Measurements from ENCODE around the gene CLEC16A. TPM values are rescaled to one million over a fixed set of nuclear protein-coding genes. Genes with fewer than 3 reads are reported as not detected.
A peak's percentile ranks its signal among the peaks of the same experiment; 100 is the strongest.

CLEC16A gene
- total RNA-seq, 4 donors from 2014 or later, result 7.6 to 65.6 (median 28.0) TPM

DNA sequence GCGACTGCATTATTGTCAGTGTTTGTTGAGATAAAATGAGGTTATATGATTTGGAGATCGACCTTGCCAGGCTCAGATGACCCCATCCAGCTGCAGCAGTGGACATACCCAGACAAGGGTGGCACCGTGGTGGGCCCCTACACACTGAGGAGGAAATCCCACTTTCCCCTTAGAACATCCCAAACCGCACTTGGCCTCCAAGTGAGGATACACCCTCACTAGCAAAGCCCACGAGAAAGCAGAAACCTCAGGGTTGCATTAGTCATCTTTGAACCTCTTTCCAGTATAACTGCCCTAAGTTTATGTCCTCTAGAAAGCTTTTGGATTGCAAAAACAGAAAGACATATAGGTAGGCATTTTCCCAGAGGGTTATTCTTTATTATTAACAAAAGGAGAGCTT, 101.5 kb downstream of the CLEC16A start:
- peaks cover 3 to 19% of the 10 kb centered on the region in 2 donors for H3K4me1 ChIP-seq
- no peaks in the 10 kb centered on the region for H3K36me3 ChIP-seq
- H3K4me3 ChIP-seq, result no peak overlapping the region
- no peaks in the 10 kb centered on the region for H3K27me3 ChIP-seq
- no peaks in the 10 kb centered on the region for H3K9me3 ChIP-seq
- intact Hi-C loops (cut with DNase I; ENCODE audit: low total_unique reads), result no loop called here
- H3K27ac ChIP-seq, result peak overlapping the region; percentile 72 to 79
- no peak for DNase-seq
- no peak for TF ChIP-seq POLR2A (IDR thresholded peaks at IDR 0.05)

DNA sequence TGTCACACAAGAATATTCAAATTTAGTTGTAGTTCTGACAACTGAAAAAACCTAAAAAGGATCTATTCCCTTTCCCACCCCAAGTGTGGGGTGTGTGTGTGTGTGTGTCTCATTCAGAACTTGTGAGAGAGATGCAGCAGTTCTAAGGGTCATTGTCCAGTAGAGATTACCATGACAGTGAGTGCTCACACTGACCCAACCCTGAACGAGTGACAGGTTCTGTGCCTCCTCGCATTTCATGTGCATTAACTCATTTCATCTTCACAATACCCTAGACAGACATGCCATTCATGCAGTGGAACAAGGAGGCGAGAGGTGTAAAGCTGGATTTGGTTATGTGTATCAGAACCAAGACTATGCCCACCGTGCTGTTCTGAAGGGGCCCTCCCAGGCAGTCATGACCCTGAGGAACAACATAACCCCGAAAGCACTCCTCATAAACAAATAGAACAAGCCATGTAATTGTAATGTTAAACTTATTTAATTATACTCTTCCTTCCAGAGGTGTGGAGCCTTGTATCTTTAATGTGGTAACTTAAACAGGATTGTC, 102.1 kb downstream of the CLEC16A start:
- intact Hi-C loops (cut with DNase I; ENCODE audit: low total_unique reads), result no loop called here
- no peak for DNase-seq
- Histone ChIP-seq H3K9me3 (no peaks in the 10 kb centered on the region), H3K27me3 (no peaks in the 10 kb centered on the region), H3K4me1 (peaks cover 3 to 19% of the 10 kb centered on the region in 2 donors), H3K27ac (peak overlapping the region; percentile 72 to 79), H3K36me3 (no peaks in the 10 kb centered on the region), H3K4me3 (no peak overlapping the region)
- TF ChIP-seq POLR2A (IDR thresholded peaks at IDR 0.05) (no peak), CTCF (IDR thresholded peaks at IDR 0.05) (no peak)

DNA sequence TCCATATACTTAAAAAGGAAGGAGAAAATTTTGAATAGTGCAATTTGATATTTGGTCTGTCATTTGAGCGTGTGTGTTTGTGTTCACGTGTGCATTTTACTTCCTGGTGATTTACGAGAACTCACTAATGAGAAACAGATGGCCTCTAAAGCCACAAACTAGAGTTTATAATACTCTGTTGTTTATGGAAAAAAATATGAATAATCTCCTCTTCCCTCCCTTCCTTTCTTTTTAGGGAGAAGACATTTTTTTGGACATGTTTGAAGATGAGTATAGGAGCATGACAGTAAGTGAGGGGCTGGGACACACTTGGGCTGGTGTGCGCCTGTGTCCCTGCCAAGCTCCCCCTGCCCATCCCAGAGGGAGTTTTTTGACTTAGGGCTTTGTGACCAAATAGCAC, 102.7 kb downstream of the CLEC16A start:
- intact Hi-C loops (cut with DNase I; ENCODE audit: low total_unique reads), result no loop called here
- no peaks in the 10 kb centered on the region for H3K9me3 ChIP-seq
- no peaks in the 10 kb centered on the region for H3K36me3 ChIP-seq
- peaks cover 3 to 19% of the 10 kb centered on the region in 2 donors for H3K4me1 ChIP-seq
- no peaks in the 10 kb centered on the region for H3K27me3 ChIP-seq
- peak overlapping the region; percentile 72 to 79 for H3K27ac ChIP-seq
- DNase-seq, result peak in 1 of 2 donors; percentile 39
- no peak for TF ChIP-seq POLR2A (IDR thresholded peaks at IDR 0.05)
- no peak for TF ChIP-seq CTCF (IDR thresholded peaks at IDR 0.05)
- H3K4me3 ChIP-seq, result no peak overlapping the region

DNA sequence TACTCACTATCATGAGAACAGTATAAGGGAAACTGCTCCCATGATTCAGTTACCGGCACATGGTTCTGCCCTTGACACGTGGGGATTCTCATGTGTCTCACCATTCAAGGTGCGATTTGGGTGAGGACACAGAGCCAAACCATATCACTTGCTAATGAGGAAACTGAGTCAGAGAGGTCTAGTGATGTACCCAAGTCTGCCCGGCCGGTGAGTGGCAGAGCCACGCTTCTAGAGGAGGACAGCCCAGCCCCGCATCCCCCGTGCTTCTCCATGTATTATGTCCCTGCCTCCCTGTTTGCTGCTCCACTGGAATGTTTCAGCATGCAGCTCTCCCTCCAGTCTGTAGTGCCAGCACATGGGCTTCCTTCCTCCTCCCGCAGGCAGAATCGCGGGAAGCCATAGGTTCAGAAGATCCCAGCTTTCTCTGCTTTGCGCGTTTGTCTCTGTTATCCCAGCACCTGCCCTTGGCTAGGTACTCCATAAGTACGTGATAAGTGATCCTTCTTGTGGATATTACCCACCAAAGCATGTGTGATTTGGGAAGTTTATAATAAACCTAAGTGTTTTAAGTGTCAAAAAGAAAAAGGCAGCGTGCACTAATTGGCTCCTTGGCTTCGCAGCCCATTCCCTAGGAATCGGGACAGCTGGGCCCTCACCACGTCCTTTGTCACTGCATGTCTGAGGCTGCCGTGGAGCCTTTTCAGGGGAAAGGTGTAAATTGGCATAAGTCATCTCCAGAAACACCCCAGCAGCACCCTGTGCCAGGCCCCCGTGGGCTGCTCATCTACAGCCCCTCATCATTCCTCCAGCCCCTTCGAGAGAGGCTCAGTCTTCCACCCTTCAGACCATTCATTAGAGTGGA, 103.8 kb downstream of the CLEC16A start:
- Histone ChIP-seq H3K9me3 (no peaks in the 10 kb centered on the region), H3K27ac (peak overlapping the region; percentile 72 to 79), H3K4me1 (peaks cover 3 to 19% of the 10 kb centered on the region in 2 donors), H3K36me3 (no peaks in the 10 kb centered on the region), H3K27me3 (no peaks in the 10 kb centered on the region), H3K4me3 (no peak overlapping the region)
- peak in 1 of 2 donors; percentile 44 for DNase-seq
- intact Hi-C loops (cut with DNase I; ENCODE audit: low total_unique reads), result no loop called here
- TF ChIP-seq POLR2A (IDR thresholded peaks at IDR 0.05) (no peak), CTCF (IDR thresholded peaks at IDR 0.05) (no peak)

DNA sequence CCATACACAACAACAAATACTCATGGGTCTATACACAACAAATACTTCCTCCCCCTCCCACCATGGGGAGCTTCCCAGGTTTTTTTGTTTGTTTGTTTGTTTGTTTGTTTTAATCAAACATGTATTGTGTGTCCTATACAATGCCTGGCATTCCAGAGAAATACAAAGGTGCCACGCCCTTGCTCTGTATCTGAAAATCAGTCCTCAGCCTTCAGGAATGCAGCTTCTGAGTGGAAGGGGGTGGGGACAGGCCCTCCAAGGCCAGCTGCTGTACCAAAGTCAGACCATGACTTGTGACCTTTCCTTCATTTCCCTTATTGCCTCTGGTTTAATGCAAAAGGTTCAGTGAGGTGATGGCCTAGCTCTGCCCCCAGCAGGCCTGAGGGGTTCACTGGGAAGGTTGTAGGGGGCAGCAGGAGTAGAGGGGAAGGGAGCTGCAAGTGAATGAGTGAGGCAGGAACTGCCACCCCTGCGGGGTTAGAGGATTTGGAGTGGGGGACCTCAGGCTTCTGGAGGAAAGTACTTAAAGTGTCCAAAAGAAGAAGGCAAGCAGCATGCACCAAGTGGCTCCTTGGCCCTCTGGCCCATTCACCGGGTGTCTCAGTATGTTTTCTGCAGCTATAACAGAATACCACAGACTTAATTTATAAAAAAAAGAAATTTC, 105.2 kb downstream of the CLEC16A start:
- Histone ChIP-seq H3K27me3 (no peaks in the 10 kb centered on the region), H3K4me3 (no peak overlapping the region), H3K9me3 (no peaks in the 10 kb centered on the region), H3K36me3 (no peaks in the 10 kb centered on the region), H3K27ac (no peak overlapping the region), H3K4me1 (peaks cover 3 to 19% of the 10 kb centered on the region in 2 donors)
- no peak for TF ChIP-seq POLR2A (IDR thresholded peaks at IDR 0.05)
- TF ChIP-seq CTCF (IDR thresholded peaks at IDR 0.05), result no peak
- intact Hi-C loops (cut with DNase I; ENCODE audit: low total_unique reads), result no loop called here
- DNase-seq, result no peak
